NB4 (cell line): ENCODE data around the gene C17orf58.

Source experiments
- MYC ChIP-seq: IDR thresholded peaks from 2 replicates; pipeline ENCODE4 v1.6.1; 2011; ENCODE audit warnings: low read depth, low read length
- POLR2A ChIP-seq: IDR thresholded peaks from 2 replicates; pipeline ENCODE4 v1.6.1; 2011; ENCODE audit warnings: mild to moderate bottlenecking; ENCODE audit not compliant: insufficient read length; ENCODE audit errors: extremely low read depth
- TF ChIP-seq, protein P1 (sequence below): IDR thresholded peaks from one replicate; pipeline ENCODE4 v1.5.1; 2012; ENCODE audit warnings: low read depth, low read length

DNA sequence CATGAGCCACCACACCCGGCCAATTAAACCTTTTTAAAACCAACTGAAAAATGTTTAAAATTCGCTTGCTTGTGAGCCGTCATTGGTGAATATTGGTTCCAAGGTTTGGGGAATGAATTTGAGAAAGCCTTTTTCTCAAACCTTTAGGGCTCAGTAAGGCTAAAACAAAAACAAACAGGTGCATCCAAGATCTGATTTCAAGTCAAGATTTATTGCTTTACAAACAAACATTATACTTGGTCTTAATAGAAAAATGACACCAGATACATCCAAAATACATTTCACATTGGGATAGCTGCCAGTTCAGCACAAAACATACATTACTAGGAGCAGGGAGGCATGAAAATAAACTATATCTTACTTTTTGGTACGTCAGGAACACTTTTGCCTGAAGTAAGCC lies 5.4 kb downstream of the C17orf58 start:
- TF ChIP-seq, protein P1, sequence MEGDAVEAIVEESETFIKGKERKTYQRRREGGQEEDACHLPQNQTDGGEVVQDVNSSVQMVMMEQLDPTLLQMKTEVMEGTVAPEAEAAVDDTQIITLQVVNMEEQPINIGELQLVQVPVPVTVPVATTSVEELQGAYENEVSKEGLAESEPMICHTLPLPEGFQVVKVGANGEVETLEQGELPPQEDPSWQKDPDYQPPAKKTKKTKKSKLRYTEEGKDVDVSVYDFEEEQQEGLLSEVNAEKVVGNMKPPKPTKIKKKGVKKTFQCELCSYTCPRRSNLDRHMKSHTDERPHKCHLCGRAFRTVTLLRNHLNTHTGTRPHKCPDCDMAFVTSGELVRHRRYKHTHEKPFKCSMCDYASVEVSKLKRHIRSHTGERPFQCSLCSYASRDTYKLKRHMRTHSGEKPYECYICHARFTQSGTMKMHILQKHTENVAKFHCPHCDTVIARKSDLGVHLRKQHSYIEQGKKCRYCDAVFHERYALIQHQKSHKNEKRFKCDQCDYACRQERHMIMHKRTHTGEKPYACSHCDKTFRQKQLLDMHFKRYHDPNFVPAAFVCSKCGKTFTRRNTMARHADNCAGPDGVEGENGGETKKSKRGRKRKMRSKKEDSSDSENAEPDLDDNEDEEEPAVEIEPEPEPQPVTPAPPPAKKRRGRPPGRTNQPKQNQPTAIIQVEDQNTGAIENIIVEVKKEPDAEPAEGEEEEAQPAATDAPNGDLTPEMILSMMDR = no peak
- TF ChIP-seq POLR2A (no peak), MYC (no peak)
